Measurements from ENCODE around the gene TMEM131. TPM values are rescaled to one million over a fixed set of nuclear protein-coding genes. Genes with fewer than 3 reads are reported as not detected.
"Not testable (repeated sequence)": the region's sequence is repeated elsewhere in the genome, so short reads cannot be mapped to it uniquely, and the experiment has no call there.

The TMEM131 gene
- total RNA-seq, 1 donor from 2014 or later: 28.4 TPM

- DNase-seq (ENCODE audit: extremely low read depth, low read depth, low spot score): not testable (repeated sequence)
These were observed 169.4 kb downstream of the TMEM131 start for GRCh38 chr2:97826266-97826847.

- DNase-seq (ENCODE audit: extremely low read depth, low read depth, low spot score): not testable (repeated sequence)
These were observed 171.7 kb downstream of the TMEM131 start for GRCh38 chr2:97824011-97824410.

DNA sequence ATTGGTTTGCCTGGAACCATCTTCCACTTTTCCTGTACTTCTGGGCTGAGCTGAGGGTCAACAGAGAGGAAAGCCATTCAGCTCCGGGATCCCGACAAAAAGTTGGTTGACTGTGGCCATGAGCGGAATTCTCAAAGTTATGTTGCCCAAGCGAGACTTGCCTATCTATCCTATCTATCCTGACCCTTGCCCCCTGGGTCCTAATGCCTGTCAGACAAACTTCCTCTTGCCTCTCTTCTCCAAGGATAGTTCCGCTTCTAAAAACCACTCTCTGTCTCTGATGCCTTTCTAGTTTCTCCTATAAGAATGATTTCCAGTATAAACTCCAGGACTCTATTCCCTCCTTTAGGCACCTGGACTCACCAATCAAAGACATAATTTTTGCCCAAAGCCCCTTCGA, 173.9 kb downstream of the TMEM131 start:
- DNase-seq (ENCODE audit: extremely low read depth, low read depth, low spot score): not testable (repeated sequence)

DNA sequence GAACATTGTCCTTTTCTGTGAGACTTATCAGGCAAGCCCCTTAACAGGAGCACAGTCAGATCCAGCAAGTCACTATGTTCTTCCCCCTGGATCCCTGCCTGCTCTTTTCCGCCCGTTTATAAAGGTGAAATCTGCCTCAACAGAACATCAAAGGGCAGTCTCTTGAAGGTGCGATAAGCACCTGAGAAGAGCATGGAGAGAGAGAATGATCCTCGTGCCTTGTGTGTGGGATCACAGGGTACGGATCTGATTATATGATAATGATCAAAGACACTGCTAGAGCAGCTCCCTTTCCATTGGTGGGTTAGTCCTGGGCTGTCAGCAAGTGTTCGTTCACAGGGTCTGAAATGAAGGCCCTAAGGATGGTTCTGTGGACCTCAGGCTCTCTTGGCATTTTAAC, 176.0 kb downstream of the TMEM131 start:
- DNase-seq (ENCODE audit: extremely low read depth, low read depth, low spot score): no peak

GRCh38 chr2:97816411-97816810, 179.3 kb downstream of the TMEM131 start:
- DNase-seq (ENCODE audit: extremely low read depth, low read depth, low spot score): no peak

DNA sequence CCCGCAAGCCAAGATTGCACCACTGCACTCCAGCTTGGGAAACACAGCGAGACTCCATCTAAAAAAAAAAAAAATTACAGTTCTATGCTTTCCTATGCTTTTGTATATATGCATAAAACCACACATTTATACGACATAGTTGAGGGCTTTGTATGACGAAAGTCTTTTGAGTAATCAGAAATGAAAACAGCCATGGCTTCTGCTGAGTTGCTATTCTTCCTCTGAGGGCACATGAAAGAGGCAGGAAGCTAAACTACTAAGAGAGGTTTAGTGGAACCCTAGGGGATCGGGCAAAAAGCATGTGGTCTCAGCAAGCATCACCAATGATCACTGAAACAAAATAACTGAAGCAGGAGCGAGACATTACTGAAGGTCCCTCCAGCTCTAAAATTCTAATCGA, 182.8 kb downstream of the TMEM131 start:
- no peak for DNase-seq (ENCODE audit: extremely low read depth, low read depth, low spot score)

DNA sequence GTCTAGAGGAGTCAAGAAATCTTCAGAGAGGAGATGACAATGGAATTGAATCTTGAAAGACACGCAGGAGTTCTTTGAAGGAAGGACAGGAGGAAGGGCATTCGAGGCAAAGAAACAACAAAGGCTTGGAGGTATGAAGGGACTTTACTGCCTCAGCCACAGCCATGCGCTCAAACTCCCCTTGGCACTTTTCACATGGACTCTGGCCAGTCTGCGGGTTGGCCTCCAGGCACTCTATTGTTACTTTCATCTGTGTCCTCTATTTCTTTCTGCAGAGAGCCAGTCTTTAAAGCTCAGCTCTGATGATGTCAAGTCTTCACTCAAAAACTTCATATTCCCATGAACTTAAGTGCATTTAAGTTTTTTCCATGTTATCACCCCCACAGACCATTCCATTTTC, 186.9 kb downstream of the TMEM131 start:
- DNase-seq (ENCODE audit: extremely low read depth, low read depth, low spot score): no peak

DNA sequence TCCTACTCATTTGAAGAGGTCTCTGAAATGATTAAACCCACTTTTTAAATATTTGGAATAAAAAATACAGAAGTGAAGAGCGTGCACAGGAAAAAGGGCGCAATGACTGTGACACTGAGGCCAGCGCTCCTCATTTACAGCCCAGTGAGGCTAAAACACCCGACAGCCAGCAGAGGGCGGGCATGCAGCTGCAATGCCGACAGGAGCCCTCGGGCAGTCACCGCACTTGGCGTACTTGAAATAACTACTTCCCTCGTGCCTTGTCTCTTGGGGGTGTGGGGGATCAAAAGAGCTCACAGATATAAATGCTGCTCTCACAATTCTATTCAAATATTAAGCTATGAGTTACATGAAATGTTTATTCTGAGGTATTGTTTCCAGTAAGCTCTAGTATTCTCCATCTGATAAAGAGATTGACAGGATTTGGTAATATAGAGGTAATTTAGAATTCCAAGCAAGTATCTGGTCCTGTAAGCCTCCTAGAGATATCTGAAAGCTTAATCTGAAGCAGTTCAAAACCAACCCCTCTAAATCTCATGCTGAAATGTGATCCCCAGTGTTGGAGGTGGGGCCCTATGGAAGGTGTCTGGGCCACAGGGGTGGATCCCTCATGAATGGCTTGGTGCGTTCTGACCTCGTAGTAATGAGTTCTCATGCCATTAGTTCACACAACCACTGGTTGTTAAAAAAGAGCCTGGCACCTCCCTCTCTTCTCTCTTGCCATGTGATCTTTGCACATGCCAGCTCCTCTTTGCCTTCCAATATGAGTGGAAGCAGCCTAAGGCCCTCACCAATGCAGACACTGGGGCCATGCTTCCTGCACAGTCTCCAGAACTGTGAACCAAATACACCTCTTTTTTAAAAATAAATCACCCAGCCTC, 188.8 kb downstream of the TMEM131 start:
- peak; percentile 20 for DNase-seq (ENCODE audit: extremely low read depth, low read depth, low spot score)

GRCh38 chr2:97805776-97806175, 190.0 kb downstream of the TMEM131 start:
- no peak for DNase-seq (ENCODE audit: extremely low read depth, low read depth, low spot score)

- no peak for DNase-seq (ENCODE audit: extremely low read depth, low read depth, low spot score)
These were observed 194.7 kb downstream of the TMEM131 start for GRCh38 chr2:97801028-97801427.

- no peak for DNase-seq (ENCODE audit: extremely low read depth, low read depth, low spot score)
These were observed 197.3 kb downstream of the TMEM131 start for GRCh38 chr2:97798416-97798815.

- no peak for DNase-seq (ENCODE audit: extremely low read depth, low read depth, low spot score)
These were observed 198.4 kb downstream of the TMEM131 start for GRCh38 chr2:97797355-97797754.

DNA sequence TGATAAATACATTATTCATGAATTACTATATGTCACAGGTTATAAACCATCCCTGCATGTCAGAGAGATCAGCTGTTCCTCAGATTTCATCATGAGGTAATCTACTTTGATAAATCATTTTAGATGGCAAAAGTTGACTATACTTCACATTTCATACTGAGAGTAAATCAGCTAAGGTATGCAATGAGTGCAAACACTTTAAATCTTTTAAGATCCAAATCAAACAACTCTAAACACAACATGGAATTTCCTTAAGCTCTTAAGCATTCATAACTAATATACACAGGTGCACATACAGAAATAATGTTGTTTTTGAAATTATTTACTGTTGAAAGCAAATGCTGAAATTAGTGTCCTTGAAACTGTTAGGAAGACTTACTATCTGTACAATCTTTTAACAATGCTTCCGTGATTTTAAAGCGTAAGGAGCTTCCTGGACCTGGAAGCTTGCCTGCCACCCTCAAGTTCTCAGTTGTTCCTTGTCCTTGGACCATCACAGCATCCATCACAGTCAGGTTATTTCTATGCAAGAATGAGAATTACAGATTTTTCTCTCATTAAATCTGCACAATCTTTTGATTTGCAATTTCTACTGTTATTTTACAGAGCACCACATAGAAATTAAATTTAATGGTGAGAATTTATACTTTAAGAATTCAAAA, 199.2 kb downstream of the TMEM131 start:
- DNase-seq (ENCODE audit: extremely low read depth, low read depth, low spot score): no peak

DNA sequence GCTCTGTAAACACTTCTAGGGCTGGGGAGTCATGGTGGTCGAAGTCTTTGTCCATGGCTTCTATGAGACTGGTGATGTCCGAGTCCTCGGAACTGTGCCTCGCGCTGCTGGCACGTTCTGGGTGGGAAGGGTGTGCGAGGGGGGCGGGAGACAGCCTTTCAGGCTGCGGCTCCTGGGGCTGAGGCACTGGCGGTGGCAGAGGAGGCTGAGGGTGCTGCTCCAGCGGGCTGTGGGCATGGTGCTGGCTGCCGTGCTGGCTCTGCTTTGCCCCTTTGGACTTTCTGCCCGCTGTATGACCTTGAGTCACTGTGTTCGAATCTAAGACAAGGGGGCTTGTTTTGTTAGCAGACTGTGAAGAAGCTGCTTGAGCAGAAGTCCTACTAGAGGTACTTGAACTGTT, 203.3 kb downstream of the TMEM131 start:
- no peak for DNase-seq (ENCODE audit: extremely low read depth, low read depth, low spot score)

GRCh38 chr2:97788986-97789644, 206.6 kb downstream of the TMEM131 start:
- DNase-seq (ENCODE audit: extremely low read depth, low read depth, low spot score): no peak

GRCh38 chr2:97785818-97786217, 209.9 kb downstream of the TMEM131 start:
- no peak for DNase-seq (ENCODE audit: extremely low read depth, low read depth, low spot score)

DNA sequence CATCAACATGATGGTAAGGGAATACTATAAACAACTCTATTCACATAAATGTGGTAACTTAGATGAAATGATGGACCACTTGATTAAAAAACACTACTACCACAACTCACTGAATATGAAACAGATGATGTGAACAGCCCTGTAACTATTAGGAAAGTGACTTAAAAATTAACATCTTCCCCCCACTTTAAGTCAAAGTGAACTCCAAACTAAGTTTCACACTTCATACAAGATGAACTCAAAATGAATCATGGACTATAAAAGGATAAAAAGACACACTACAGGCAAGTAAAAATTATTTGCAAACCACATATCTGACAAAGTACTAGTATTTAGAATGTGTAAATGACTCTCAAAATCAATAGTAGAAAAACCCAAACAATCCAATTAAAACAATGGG, 210.8 kb downstream of the TMEM131 start:
- no peak for DNase-seq (ENCODE audit: extremely low read depth, low read depth, low spot score)

DNA sequence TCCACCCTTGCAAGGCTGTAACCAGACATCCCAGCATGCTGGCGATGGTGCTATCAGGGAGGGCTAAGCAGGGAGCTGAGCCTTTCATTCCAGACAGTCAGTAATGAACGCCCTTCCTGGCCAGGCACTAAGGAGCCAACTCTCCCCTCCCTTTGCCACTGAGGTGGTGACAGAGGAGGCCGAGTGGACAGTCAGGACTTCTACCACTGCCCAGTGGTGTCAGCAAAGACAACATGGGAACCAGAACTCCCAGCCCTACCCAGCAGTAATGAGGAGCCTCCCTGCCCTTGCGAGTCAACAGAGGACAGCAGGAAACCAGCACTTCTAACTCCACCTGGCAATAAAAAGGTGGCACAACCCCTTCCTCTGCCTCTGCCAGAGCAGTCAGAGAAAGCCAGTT, 213.8 kb downstream of the TMEM131 start:
- no peak for DNase-seq (ENCODE audit: extremely low read depth, low read depth, low spot score)

- no peak for DNase-seq (ENCODE audit: extremely low read depth, low read depth, low spot score)
These were observed 216.6 kb downstream of the TMEM131 start for GRCh38 chr2:97779141-97779540.

DNA sequence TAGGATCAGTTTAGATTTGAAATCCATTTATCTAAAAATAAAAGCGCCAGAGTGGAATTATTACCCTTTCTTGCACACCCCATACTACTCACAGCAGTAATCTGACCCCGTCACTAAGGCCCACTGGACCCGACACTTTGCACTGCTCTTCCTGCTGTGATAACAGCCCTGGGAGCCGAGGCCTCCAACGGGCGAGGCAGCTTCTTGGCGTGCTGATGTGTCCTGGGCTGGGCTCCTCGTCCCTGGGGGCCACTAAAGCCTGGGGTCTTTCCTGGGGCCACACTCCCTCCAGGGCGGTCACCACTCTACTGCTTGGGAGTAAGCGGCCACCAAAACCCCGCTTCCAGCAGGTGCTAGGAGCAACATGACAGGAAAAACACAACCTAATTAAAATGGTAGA, 220.7 kb downstream of the TMEM131 start:
- DNase-seq (ENCODE audit: extremely low read depth, low read depth, low spot score): no peak

GRCh38 chr2:97774425-97774824, 221.3 kb downstream of the TMEM131 start:
- DNase-seq (ENCODE audit: extremely low read depth, low read depth, low spot score): no peak
